Tibial nerve (tissue), 4 donors: Measurements from ENCODE around the gene SHROOM3. TPM values are rescaled to one million over a fixed set of nuclear protein-coding genes. Genes with fewer than 3 reads are reported as not detected.

Experiments used
- DNase-seq, 2 donors: peaks; one replicate each; pipeline ENCODE4 v3.0.0-alpha.2; 2019; ENCODE audit warnings: low spot score in 2 of 2
- H3K27ac ChIP-seq, 4 donors: fragments of 200-600 bp; sonication (generic) in 3 of 4; one replicate each; pipeline ENCODE4 v1.5.1; 2017 to 2019; ENCODE audit warnings: mild to moderate bottlenecking in 1 of 4
- H3K27me3 ChIP-seq, 2 donors: fragments of 200-600 bp; sonication (generic) in 1 of 2; one replicate each; pipeline versions ENCODE4 v1.5.1 to v1.6.0; 2017 to 2019
- H3K36me3 ChIP-seq, 3 donors: fragments of 200-600 bp; sonication (generic); one replicate each; pipeline ENCODE4 v1.5.1; 2018 to 2019
- H3K4me1 ChIP-seq, 4 donors: fragments of 200-600 bp; sonication (generic) in 3 of 4; one replicate each; pipeline ENCODE4 v1.5.1; 2017 to 2019
- H3K4me3 ChIP-seq, 4 donors: fragments of 200-600 bp; sonication (generic) in 3 of 4; one replicate each; pipeline ENCODE4 v1.5.1; 2017 to 2019; ENCODE audit warnings: mild to moderate bottlenecking in 1 of 4, moderate library complexity in 1 of 4
- H3K9me3 ChIP-seq, 4 donors: fragments of 200-600 bp; sonication (generic) in 3 of 4; one replicate each; pipeline ENCODE4 v1.5.1; 2017 to 2019
- CTCF ChIP-seq, 5 experiments: fragments of 200-600 bp in 3 of 5; fragments of 450-650 bp in 2 of 5; sonication (generic) in 3 of 5; IDR thresholded peaks; one replicate each; pipeline ENCODE4 v1.5.1; 2016 to 2019; ENCODE audit warnings: antibody characterized with exemption in 5 of 5, mild to moderate bottlenecking in 3 of 5, moderate library complexity in 2 of 5
- EP300 ChIP-seq, 2 donors: sonication (generic); formaldehyde crosslinking; IDR thresholded peaks; one replicate each; pipeline ENCODE4 v1.6.1; 2017; ENCODE audit warnings: antibody characterized with exemption in 2 of 2, mild to moderate bottlenecking in 1 of 2
- POLR2A ChIP-seq, 2 donors: fragments of 450-650 bp; IDR thresholded peaks; one replicate each; pipeline ENCODE4 v1.6.1; 2017; ENCODE audit warnings: antibody characterized with exemption in 2 of 2, mild to moderate bottlenecking in 2 of 2, moderate library complexity in 2 of 2
- whole genome bisulfite sequencing, 2 donors: methylation state at CpG; one replicate each; pipeline ENCODE4 v1.1.5; 2018; 5-methylcytosine and 5-hydroxymethylcytosine counted together
- total RNA-seq, 4 donors: library from RNA; depleted of rRNA; stranded (reverse); fragments of >200 nt; gene quantifications; one replicate each; pipeline ENCODE4 v1.1.0, GENCODE V29; 2016

Gene SHROOM3
- total RNA-seq, 4 donors from 2014 or later = 28.0 to 49.8 (median 37.9) TPM

GRCh38 chr4:76628251-76628650 is 193.2 kb downstream of the SHROOM3 start:
- no peak overlapping the region for H3K4me3 ChIP-seq
- no peak for TF ChIP-seq POLR2A (IDR thresholded peaks at IDR 0.05)
- TF ChIP-seq CTCF (IDR thresholded peaks at IDR 0.05) = no peak
- no peak for TF ChIP-seq EP300 (IDR thresholded peaks at IDR 0.05)
- no peaks in the 10 kb centered on the region for H3K27me3 ChIP-seq
- no peak for DNase-seq
- peaks cover 0 to 32% (median 0%) of the 10 kb centered on the region in 4 donors for H3K4me1 ChIP-seq
- H3K9me3 ChIP-seq = no peaks in the 10 kb centered on the region
- no peaks in the 10 kb centered on the region for H3K36me3 ChIP-seq
- H3K27ac ChIP-seq = no peak overlapping the region
- WGBS, 2 donors = 70 to 73% methylated on average over 1 of the region's 1 CpG

- peaks cover 0 to 14% (median 0%) of the 10 kb centered on the region in 4 donors for H3K4me1 ChIP-seq
- 95 to 96% methylated on average over 1 of the region's 1 CpG for WGBS, 2 donors
- H3K9me3 ChIP-seq = no peaks in the 10 kb centered on the region
- TF ChIP-seq POLR2A (IDR thresholded peaks at IDR 0.05) (no peak), CTCF (IDR thresholded peaks at IDR 0.05) (no peak), EP300 (IDR thresholded peaks at IDR 0.05) (no peak)
- no peak for DNase-seq
- H3K27me3 ChIP-seq = no peaks in the 10 kb centered on the region
- no peak overlapping the region for H3K27ac ChIP-seq
- H3K4me3 ChIP-seq = no peak overlapping the region
- H3K36me3 ChIP-seq = no peaks in the 10 kb centered on the region
Measured at GRCh38 chr4:76630741-76631140, 195.7 kb downstream of the SHROOM3 start.

- no peak for TF ChIP-seq EP300 (IDR thresholded peaks at IDR 0.05)
- TF ChIP-seq CTCF (IDR thresholded peaks at IDR 0.05) = no peak
- Histone ChIP-seq H3K27ac (no peak overlapping the region), H3K9me3 (no peaks in the 10 kb centered on the region)
Measured at GRCh38 chr4:76634220-76634619, 199.2 kb downstream of the SHROOM3 start.

GRCh38 chr4:76637712-76638361 is 202.8 kb downstream of the SHROOM3 start:
- H3K36me3 ChIP-seq = no peaks in the 10 kb centered on the region
- H3K4me1 ChIP-seq = peaks cover 0 to 5% (median 0%) of the 10 kb centered on the region in 4 donors
- no peak overlapping the region for H3K4me3 ChIP-seq
- H3K9me3 ChIP-seq = no peaks in the 10 kb centered on the region
- H3K27ac ChIP-seq = no peak overlapping the region
- no peaks in the 10 kb centered on the region for H3K27me3 ChIP-seq
- no peak for DNase-seq
- 71 to 82% methylated on average over 5 of the region's 5 CpGs for WGBS, 2 donors
- no peak for TF ChIP-seq CTCF (IDR thresholded peaks at IDR 0.05)
- TF ChIP-seq EP300 (IDR thresholded peaks at IDR 0.05) = no peak
- TF ChIP-seq POLR2A (IDR thresholded peaks at IDR 0.05) = no peak

More at GRCh38 chr4:76634220-76634619, 199.2 kb downstream of the SHROOM3 start:
- peaks cover 0 to 5% (median 0%) of the 10 kb centered on the region in 4 donors for H3K4me1 ChIP-seq
- H3K27me3 ChIP-seq = no peaks in the 10 kb centered on the region
- H3K36me3 ChIP-seq = no peaks in the 10 kb centered on the region
- DNase-seq = no peak
- no peak overlapping the region for H3K4me3 ChIP-seq
- WGBS, 2 donors = 26 to 28% methylated on average over 3 of the region's 3 CpGs

GRCh38 chr4:76639288-76639687 is 204.3 kb downstream of the SHROOM3 start:
- Histone ChIP-seq H3K27ac (no peak overlapping the region), H3K9me3 (no peaks in the 10 kb centered on the region), H3K27me3 (no peaks in the 10 kb centered on the region), H3K4me3 (no peak overlapping the region), H3K36me3 (no peaks in the 10 kb centered on the region), H3K4me1 (peaks cover 0 to 2% (median 0%) of the 10 kb centered on the region in 4 donors)
- TF ChIP-seq CTCF (IDR thresholded peaks at IDR 0.05) (no peak), EP300 (IDR thresholded peaks at IDR 0.05) (no peak), POLR2A (IDR thresholded peaks at IDR 0.05) (no peak)
- WGBS, 2 donors = 72 to 86% methylated on average over 4 of the region's 4 CpGs
- no peak for DNase-seq
